Kidney (tissue), 14 donors: ENCODE results near the gene TULP4. TPM values are rescaled to one million over a fixed set of nuclear protein-coding genes. Genes with fewer than 3 reads are reported as not detected.

Source experiments
- DNase-seq, 5 donors: peaks; one replicate each; pipeline ENCODE4 v3.0.0-alpha.2; 2013 to 2020
- FAIRE-seq: peaks from 2 replicates; lab custom pipeline; 2012; peaks lifted over from hg19 to GRCh38; lab: Jason Lieb, UNC
- H3K27ac ChIP-seq, 2 donors: one replicate each; pipeline ENCODE4 v1.7.0; 2013; ENCODE audit warnings: low read depth in 2 of 2, low read length in 2 of 2, inconsistent platforms in 1 of 2
- H3K27me3 ChIP-seq: one replicate; pipeline ENCODE4 v1.7.1; 2013; ENCODE audit warnings: low read length, inconsistent platforms; ENCODE audit not compliant: control insufficient read depth, insufficient read depth
- H3K36me3 ChIP-seq, 3 donors: one replicate each; pipeline versions ENCODE4 v1.7.0 to v1.7.1; 2013; ENCODE audit warnings: low read length in 3 of 3, control low read depth in 1 of 3, inconsistent platforms in 1 of 3; ENCODE audit not compliant: insufficient read depth in 3 of 3, control insufficient read depth in 2 of 3
- H3K4me1 ChIP-seq, 3 donors: one replicate each; pipeline versions ENCODE4 v1.7.0 to v1.7.1; 2013; ENCODE audit warnings: low read length in 3 of 3, inconsistent platforms in 1 of 3, low read depth in 1 of 3; ENCODE audit not compliant: control insufficient read depth in 2 of 3, insufficient read depth in 2 of 3
- H3K4me3 ChIP-seq, 3 donors: one replicate each; pipeline versions ENCODE4 v1.7.0 to v1.8.1; 2013; ENCODE audit warnings: low read length in 3 of 3, control low read depth in 1 of 3, inconsistent platforms in 1 of 3
- H3K9ac ChIP-seq, 3 donors: one replicate each; pipeline versions ENCODE4 v1.7.0 to v1.7.1; 2013; ENCODE audit warnings: low read length in 3 of 3, control low read depth in 1 of 3, inconsistent platforms in 1 of 3
- H3K9me3 ChIP-seq, 3 donors: one replicate each; pipeline versions ENCODE4 v1.7.0 to v1.7.1; 2013; ENCODE audit warnings: low read length in 3 of 3, control low read depth in 1 of 3, inconsistent platforms in 1 of 3; ENCODE audit not compliant: control insufficient read depth in 2 of 3, insufficient read depth in 1 of 3
- intact Hi-C: fragments of 100-400 bp; cut with DNase I; formaldehyde crosslinking; loops from one replicate; pipeline ENCODE4 v1.11.1; 2022
- polyA plus RNA-seq: library from polyadenylated mRNA; stranded (reverse); fragments of 350-450 nt; fragmentation: Illumina TruSeq; extraction: RNeasy Lipid Tissue Mini Kit (QIAGEN cat#74804); gene quantifications from one replicate; pipeline ENCODE4 v1.2.3, GENCODE V29; 2014; ENCODE audit warnings: low read depth, low replicate concordance; ENCODE audit not compliant: insufficient read depth
- total RNA-seq: library from RNA; stranded (reverse); fragmentation: NEBNext Ultra II Directional; extraction: Animal tissue kit (Norgen Biotek cat#: 25700); gene quantifications from one replicate; pipeline ENCODE4 v1.2.1, GENCODE V29; 2021
- TF ChIP-seq, protein P1 (sequence below): IDR thresholded peaks from 3 replicates; pipeline ENCODE4 v1.5.1; 2012; ENCODE audit warnings: mild to moderate bottlenecking, moderate library complexity, borderline replicate concordance; ENCODE audit not compliant: insufficient read depth; ENCODE audit errors: extremely low read depth
- donor health status: control.
- donor health status: control.
- donor health status: control.
- donor health status: control.
- donor health status: control.
- donor health status: DM: yes; HTN: yes; CAD: no.
- donor health status: Normal renal cell carcinoma (clear cell type).

The TULP4 gene
- total and polyA plus RNA-seq, 2 donors from 2014 or later: 3.3 to 114 TPM

DNA sequence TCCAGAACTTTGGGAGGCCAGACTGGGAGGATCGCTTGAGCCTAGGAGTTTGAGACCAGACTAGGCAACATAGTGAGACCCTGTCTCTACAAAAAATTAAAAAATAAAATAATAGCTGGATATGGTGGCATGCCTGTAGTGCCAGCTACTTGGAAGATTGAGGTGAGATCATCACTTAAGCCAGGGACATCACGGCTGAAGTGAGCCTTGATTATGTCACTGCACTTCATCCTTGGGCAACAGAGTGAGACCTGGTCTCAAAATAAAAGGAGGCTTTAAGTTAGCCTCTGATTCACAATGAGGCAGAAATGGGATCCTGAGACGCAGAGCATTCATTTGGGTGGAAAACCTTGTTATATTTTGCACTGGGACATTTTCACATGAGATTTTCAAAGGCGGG lies 57.0 kb downstream of the TULP4 start:
- intact Hi-C loops: no loop called here

DNA sequence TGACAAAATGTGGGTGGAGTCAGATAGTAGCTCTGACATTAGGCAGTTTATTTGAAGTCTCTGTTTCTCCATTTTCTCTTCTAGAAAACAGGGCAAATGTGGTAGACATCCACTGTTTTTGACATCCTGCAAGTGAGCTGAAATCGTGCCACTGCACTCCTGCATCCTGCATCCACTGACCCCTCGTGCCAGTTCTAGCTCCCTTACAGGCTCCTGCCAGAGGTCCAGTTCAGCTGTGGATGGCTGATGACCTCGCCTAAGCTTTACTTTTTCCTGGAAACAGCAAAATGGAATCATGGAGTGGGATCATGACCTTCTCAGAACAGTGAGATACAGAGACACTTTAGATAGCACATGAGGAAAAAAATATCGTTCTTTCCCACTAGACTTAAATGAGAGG lies 58.5 kb downstream of the TULP4 start:
- no peak overlapping the region for H3K4me3 ChIP-seq
- TF ChIP-seq, protein P1, sequence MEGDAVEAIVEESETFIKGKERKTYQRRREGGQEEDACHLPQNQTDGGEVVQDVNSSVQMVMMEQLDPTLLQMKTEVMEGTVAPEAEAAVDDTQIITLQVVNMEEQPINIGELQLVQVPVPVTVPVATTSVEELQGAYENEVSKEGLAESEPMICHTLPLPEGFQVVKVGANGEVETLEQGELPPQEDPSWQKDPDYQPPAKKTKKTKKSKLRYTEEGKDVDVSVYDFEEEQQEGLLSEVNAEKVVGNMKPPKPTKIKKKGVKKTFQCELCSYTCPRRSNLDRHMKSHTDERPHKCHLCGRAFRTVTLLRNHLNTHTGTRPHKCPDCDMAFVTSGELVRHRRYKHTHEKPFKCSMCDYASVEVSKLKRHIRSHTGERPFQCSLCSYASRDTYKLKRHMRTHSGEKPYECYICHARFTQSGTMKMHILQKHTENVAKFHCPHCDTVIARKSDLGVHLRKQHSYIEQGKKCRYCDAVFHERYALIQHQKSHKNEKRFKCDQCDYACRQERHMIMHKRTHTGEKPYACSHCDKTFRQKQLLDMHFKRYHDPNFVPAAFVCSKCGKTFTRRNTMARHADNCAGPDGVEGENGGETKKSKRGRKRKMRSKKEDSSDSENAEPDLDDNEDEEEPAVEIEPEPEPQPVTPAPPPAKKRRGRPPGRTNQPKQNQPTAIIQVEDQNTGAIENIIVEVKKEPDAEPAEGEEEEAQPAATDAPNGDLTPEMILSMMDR: no peak
- H3K27me3 ChIP-seq: no peaks in the 10 kb centered on the region
- H3K36me3 ChIP-seq: no peaks in the 10 kb centered on the region
- no peak for DNase-seq
- FAIRE-seq: no peak
- intact Hi-C loops: no loop called here
- peaks cover 0 to 6% (median 0%) of the 10 kb centered on the region in 3 donors for H3K4me1 ChIP-seq
- no peaks in the 10 kb centered on the region for H3K9me3 ChIP-seq
- H3K27ac ChIP-seq: no peak overlapping the region
- no peak overlapping the region for H3K9ac ChIP-seq

More for the DNA sequence above, 57.0 kb downstream of the TULP4 start:
- no peak overlapping the region for H3K9ac ChIP-seq
- no peak overlapping the region for H3K4me3 ChIP-seq
- TF ChIP-seq, protein P1: no peak
- H3K27me3 ChIP-seq: no peaks in the 10 kb centered on the region
- DNase-seq (no peak), FAIRE-seq (no peak)
- H3K9me3 ChIP-seq: no peaks in the 10 kb centered on the region
- no peak overlapping the region for H3K27ac ChIP-seq
- H3K36me3 ChIP-seq: no peaks in the 10 kb centered on the region
- H3K4me1 ChIP-seq: peaks cover 0 to 6% (median 0%) of the 10 kb centered on the region in 3 donors

DNA sequence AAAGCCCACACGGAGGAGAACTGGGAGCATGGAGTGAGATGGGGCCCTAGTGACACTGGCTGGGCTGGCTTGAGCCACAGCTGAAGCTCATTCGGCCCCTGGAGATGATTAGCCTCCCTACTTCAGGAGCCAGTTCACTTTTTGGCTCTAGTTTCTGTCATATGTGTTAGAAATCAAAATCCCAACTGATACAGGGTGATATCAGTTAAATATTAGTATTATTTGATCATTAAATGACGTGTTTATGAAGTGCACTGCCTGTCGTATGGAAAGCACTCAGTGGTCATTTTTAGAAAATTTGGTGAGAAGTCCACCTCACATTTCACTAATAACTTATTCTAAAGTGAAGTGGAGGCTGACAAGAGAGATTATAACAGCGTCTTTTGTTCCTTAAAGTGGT lies 59.0 kb downstream of the TULP4 start:
- no peak overlapping the region for H3K27ac ChIP-seq

More for the DNA sequence above, 59.0 kb downstream of the TULP4 start:
- intact Hi-C loops: no loop called here
- no peak for DNase-seq
- Histone ChIP-seq H3K4me3 (no peak overlapping the region), H3K9ac (no peak overlapping the region), H3K4me1 (peaks cover 0 to 6% (median 0%) of the 10 kb centered on the region in 3 donors), H3K9me3 (no peaks in the 10 kb centered on the region), H3K27me3 (no peaks in the 10 kb centered on the region), H3K36me3 (no peaks in the 10 kb centered on the region)
- TF ChIP-seq, protein P1: no peak
- FAIRE-seq: no peak
